Measurements from ENCODE around the gene DR1. TPM values are rescaled to one million over a fixed set of nuclear protein-coding genes. Genes with fewer than 3 reads are reported as not detected.
"Not testable (repeated sequence)": the region's sequence is repeated elsewhere in the genome, so short reads cannot be mapped to it uniquely, and the experiment has no call there.

The DR1 gene
- polyA plus RNA-seq, 1 donor, result 55.0 TPM

GRCh38 chr1:93384656-93385055, 38.9 kb downstream of the DR1 start:
- DNase-seq (ENCODE audit: low read depth), result no peak

GRCh38 chr1:93386268-93386667, 40.6 kb downstream of the DR1 start:
- not testable (repeated sequence) for DNase-seq (ENCODE audit: low read depth)

- no peak for DNase-seq (ENCODE audit: low read depth)
These were observed 48.8 kb downstream of the DR1 start for GRCh38 chr1:93394514-93394913.

GRCh38 chr1:93395195-93395594, 49.5 kb downstream of the DR1 start:
- no peak for DNase-seq (ENCODE audit: low read depth)

GRCh38 chr1:93399781-93400180, 54.1 kb downstream of the DR1 start:
- no peak for DNase-seq (ENCODE audit: low read depth)

GRCh38 chr1:93408203-93408602, 62.5 kb downstream of the DR1 start:
- DNase-seq (ENCODE audit: low read depth), result no peak

GRCh38 chr1:93411000-93411399, 65.3 kb downstream of the DR1 start:
- no peak for DNase-seq (ENCODE audit: low read depth)

GRCh38 chr1:93414749-93415148, 69.0 kb downstream of the DR1 start:
- DNase-seq (ENCODE audit: low read depth), result no peak

- DNase-seq (ENCODE audit: low read depth), result no peak
These were observed 69.6 kb downstream of the DR1 start for GRCh38 chr1:93415296-93415695.

GRCh38 chr1:93416183-93416582, 70.5 kb downstream of the DR1 start:
- DNase-seq (ENCODE audit: low read depth), result no peak

Other genes with a start within 250 kb of the DR1 start
- gene TMED5, start 165.5 kb upstream of the DR1 start, polyA plus RNA-seq (ENCODE audit: insufficient read length), result 26.7 TPM
- 5.3 TPM for gene CCDC18, start 165.2 kb upstream of the DR1 start, polyA plus RNA-seq (ENCODE audit: insufficient read length)
- gene FNBP1L, start 102.2 kb downstream of the DR1 start, polyA plus RNA-seq (ENCODE audit: insufficient read length), result 45.1 TPM